PC-3 (cell line): ENCODE results near the gene EPB41. TPM values are rescaled to one million over a fixed set of nuclear protein-coding genes. Genes with fewer than 3 reads are reported as not detected.
A peak's percentile ranks its signal among the peaks of the same experiment; 100 is the strongest.

Experiments used
- ATAC-seq: fragments of 200-7000 bp; cut with Tn5 transposase; 2 replicates; pipeline ENCODE4 v1.9.1; 2020; ENCODE audit warnings: mild to moderate bottlenecking, moderate library complexity
- BruUV-seq: library from RNA; stranded (reverse); fragments of 400-500 nt; replicated peaks from 2 replicates; lab custom pipeline; 2021; lab: Mats Ljungman, UMichigan
- CTCF ChIA-PET: fragments of 300-600 bp; sonication (Branson Sonifier 250); formaldehyde crosslinking; loops from one replicate; lab custom pipeline; 2022; ENCODE audit warnings: antibody characterized with exemption; lab: Charles Lee
- POLR2A ChIA-PET: fragments of 300-600 bp; sonication (Branson Sonifier 250); formaldehyde crosslinking; loops from one replicate; lab custom pipeline; 2022; ENCODE audit warnings: antibody characterized with exemption; ENCODE audit not compliant: unreplicated experiment; lab: Charles Lee
- DNase-seq: peaks from one replicate; pipeline ENCODE4 v3.0.0-alpha.2; 2015
- H2AFZ ChIP-seq: fragments of 300-600 bp; sonication (generic); 2 replicates; pipeline ENCODE4 v1.6.0; 2016; ENCODE audit warnings: antibody characterized with exemption, low read length
- H3F3A ChIP-seq: fragments of 300-600 bp; sonication (generic); one replicate; pipeline ENCODE4 v1.6.0; 2017; ENCODE audit warnings: antibody characterized with exemption, low read length, control low read depth, mild to moderate bottlenecking; ENCODE audit not compliant: unreplicated experiment
- H3K27ac ChIP-seq: fragments of 300-600 bp; sonication (generic); 2 replicates; pipeline ENCODE4 v1.5.1; 2016; ENCODE audit warnings: mild to moderate bottlenecking, low read length
- H3K27me3 ChIP-seq: fragments of 300-600 bp; sonication (generic); 2 replicates; pipeline ENCODE4 v1.6.1; 2016; ENCODE audit warnings: low read length, mixed read lengths
- H3K36me3 ChIP-seq: fragments of 300-600 bp; sonication (generic); 2 replicates; pipeline ENCODE4 v1.6.1; 2016; ENCODE audit warnings: low read depth, mixed run types, low read length, mixed read lengths
- H3K4me1 ChIP-seq: fragments of 300-600 bp; sonication (generic); 2 replicates; pipeline ENCODE4 v1.5.1; 2016; ENCODE audit warnings: low read length; ENCODE audit not compliant: insufficient read depth
- H3K4me2 ChIP-seq: fragments of 300-600 bp; sonication (generic); 2 replicates; pipeline ENCODE4 v1.6.0; 2016; ENCODE audit warnings: low read length
- H3K4me3 ChIP-seq: fragments of 300-600 bp; sonication (generic); 2 replicates; pipeline ENCODE4 v1.5.1; 2016; ENCODE audit warnings: mild to moderate bottlenecking, low read length, mixed read lengths
- H3K79me2 ChIP-seq: fragments of 300-600 bp; sonication (generic); 2 replicates; pipeline ENCODE4 v1.6.1; 2017; ENCODE audit warnings: low read length, mixed read lengths
- H3K9ac ChIP-seq: fragments of 300-600 bp; sonication (generic); 2 replicates; pipeline ENCODE4 v1.6.0; 2016; ENCODE audit warnings: mild to moderate bottlenecking, low read length
- H3K9me2 ChIP-seq: fragments of 300-600 bp; sonication (generic); replicated peaks from 2 replicates; pipeline ENCODE4 v1.6.1; 2016; ENCODE audit warnings: mixed run types, low read length, mixed read lengths
- H3K9me3 ChIP-seq: fragments of 300-600 bp; sonication (generic); 2 replicates; pipeline ENCODE4 v1.6.1; 2016; ENCODE audit warnings: low read length, mixed read lengths
- H4K20me1 ChIP-seq: fragments of 300-600 bp; sonication (generic); 2 replicates; pipeline ENCODE4 v1.6.1; 2016; ENCODE audit warnings: low read length, mixed read lengths
- CTCF ChIP-seq: fragments of 300-600 bp; sonication (generic); conservative IDR thresholded peaks from 2 replicates; pipeline ENCODE4 v1.5.1; 2017; ENCODE audit warnings: antibody characterized with exemption, low read depth, mild to moderate bottlenecking, low read length
- EZH2 ChIP-seq: fragments of 300-600 bp; sonication (generic); IDR thresholded peaks from one replicate; pipeline ENCODE4 v1.6.1; 2017; ENCODE audit warnings: antibody characterized with exemption, mild to moderate bottlenecking, low read length; ENCODE audit not compliant: unreplicated experiment
- EZH2phosphoT487 ChIP-seq: fragments of 300-600 bp; sonication (generic); IDR thresholded peaks from 2 replicates; pipeline ENCODE4 v1.6.1; 2018; ENCODE audit warnings: mild to moderate bottlenecking, antibody characterized with exemption, low read length, borderline replicate concordance
- intact Hi-C: fragments of 100-400 bp; cut with micrococcal nuclease; formaldehyde crosslinking; loops from 2 replicates; pipeline ENCODE4 v1.9.0; 2023
- total RNA-seq: library from RNA; depleted of rRNA; stranded (reverse); fragments of >200 nt; gene quantifications from 2 replicates; pipeline ENCODE4 v1.2.3, GENCODE V29; 2014

EPB41 gene
- total RNA-seq, 1 experiment from 2014 or later: 44.9 TPM

- Histone ChIP-seq H3K4me3 (no peak overlapping the region), H2AFZ (no peak overlapping the region), H3K9ac (no peak overlapping the region), H3K4me1 (peaks cover 20% of the 10 kb centered on the region), H3K27me3 (no peaks in the 10 kb centered on the region), H3K9me3 (no peaks in the 10 kb centered on the region), H3K4me2 (no peak overlapping the region), H3K9me2 (no peaks in the 10 kb centered on the region), H3F3A (no peaks in the 10 kb centered on the region), H3K27ac (peak overlapping the region; percentile 4; the same call in 1 of the 2 replicates), H4K20me1 (0 out of 2 replicates have a peak, but pooled peaks cover 3% of the 10 kb centered on the region), H3K36me3 (no peaks in the 10 kb centered on the region), H3K79me2 (peaks cover 8% of the 10 kb centered on the region; the same call in 1 of the 2 replicates)
- ChIA-PET CTCF (no interaction called here), POLR2A (no interaction called here)
- no peak for DNase-seq
- BruUV-seq: no TSS peak
- no peak for ATAC-seq
- TF ChIP-seq CTCF (no peak), EZH2phosphoT487 (no peak), EZH2 (no peak)
- intact Hi-C loops: no loop called here
Observed at GRCh38 chr1:28966617-28967016, 52.2 kb downstream of the EPB41 start.

- BruUV-seq: no TSS peak
- Histone ChIP-seq H3K9me3 (no peaks in the 10 kb centered on the region), H3K79me2 (peaks cover 29% of the 10 kb centered on the region), H3K27me3 (no peaks in the 10 kb centered on the region), H2AFZ (no peak overlapping the region), H3K9ac (no peak overlapping the region), H3K27ac (peak overlapping the region; percentile 82), H3F3A (peaks cover 4% of the 10 kb centered on the region), H3K36me3 (no peaks in the 10 kb centered on the region), H3K9me2 (no peaks in the 10 kb centered on the region), H3K4me1 (peaks cover 32% of the 10 kb centered on the region), H3K4me2 (peak overlapping the region; percentile 77), H4K20me1 (0 out of 2 replicates have a peak, but pooled peaks cover 3% of the 10 kb centered on the region), H3K4me3 (no peak overlapping the region)
- peak; percentile 94 for DNase-seq
- peak; percentile 88 for ATAC-seq
- intact Hi-C loops: loop anchor here (1.0 to 5.0 kb wide), 3 partner anchors 40 to 90 kb away; partner anchors contain the start of gene EPB41
- TF ChIP-seq CTCF (no peak), EZH2phosphoT487 (no peak), EZH2 (no peak)
- ChIA-PET CTCF (no interaction called here), POLR2A (interaction anchor here (0.6 kb wide), 1 partner anchor 23 kb away, joined by 3 read pairs; no protein-coding TSS in a partner anchor)
Observed at GRCh38 chr1:28971980-28972771, 57.8 kb downstream of the EPB41 start.
